Esophagus muscularis mucosa (tissue), 3 donors: Measurements from ENCODE around the gene PLXNA4.

Experiments
- POLR2A ChIP-seq: fragments of 450-650 bp; IDR thresholded peaks from one replicate; pipeline ENCODE4 v1.6.1; 2017; ENCODE audit warnings: antibody characterized with exemption, moderate library complexity, mild to moderate bottlenecking, low read depth
- TF ChIP-seq, protein P1 (sequence below), 3 experiments: fragments of 200-600 bp in 2 of 3; fragments of 450-650 bp in 1 of 3; sonication (generic) in 2 of 3; IDR thresholded peaks; one replicate each; pipeline ENCODE4 v1.5.1; 2017 to 2019; ENCODE audit warnings: antibody characterized with exemption in 3 of 3, mild to moderate bottlenecking in 2 of 3, moderate library complexity in 1 of 3

DNA sequence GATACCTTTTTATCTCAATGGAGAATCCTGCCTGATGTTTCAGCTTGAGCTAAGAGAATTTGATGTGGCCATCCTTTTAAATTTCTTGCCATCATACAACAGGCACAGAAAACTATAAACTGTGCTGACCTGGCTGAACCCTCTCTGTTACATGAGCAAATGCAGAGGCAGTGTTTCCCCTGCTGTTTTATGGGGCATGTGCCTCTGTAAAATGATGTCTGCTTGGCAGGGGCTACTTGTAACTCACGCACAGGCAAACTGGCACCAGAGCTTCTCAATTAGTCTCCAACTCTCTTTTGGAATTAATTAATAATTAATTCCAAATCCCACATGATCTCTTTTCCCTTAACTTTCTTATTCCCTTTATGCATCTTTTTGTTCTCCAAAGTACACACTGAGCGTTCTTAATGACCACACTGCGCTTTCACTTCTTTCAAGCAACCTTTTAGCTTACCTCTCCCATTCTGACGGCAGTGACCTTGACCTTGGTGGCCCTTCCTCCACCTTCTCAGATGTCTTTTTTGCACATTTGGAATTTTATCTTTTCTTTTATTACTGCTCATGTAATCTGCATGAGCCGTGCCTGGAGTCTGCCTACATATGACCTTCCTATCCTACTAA lies 334.0 kb downstream of the PLXNA4 start:
- TF ChIP-seq, protein P1, sequence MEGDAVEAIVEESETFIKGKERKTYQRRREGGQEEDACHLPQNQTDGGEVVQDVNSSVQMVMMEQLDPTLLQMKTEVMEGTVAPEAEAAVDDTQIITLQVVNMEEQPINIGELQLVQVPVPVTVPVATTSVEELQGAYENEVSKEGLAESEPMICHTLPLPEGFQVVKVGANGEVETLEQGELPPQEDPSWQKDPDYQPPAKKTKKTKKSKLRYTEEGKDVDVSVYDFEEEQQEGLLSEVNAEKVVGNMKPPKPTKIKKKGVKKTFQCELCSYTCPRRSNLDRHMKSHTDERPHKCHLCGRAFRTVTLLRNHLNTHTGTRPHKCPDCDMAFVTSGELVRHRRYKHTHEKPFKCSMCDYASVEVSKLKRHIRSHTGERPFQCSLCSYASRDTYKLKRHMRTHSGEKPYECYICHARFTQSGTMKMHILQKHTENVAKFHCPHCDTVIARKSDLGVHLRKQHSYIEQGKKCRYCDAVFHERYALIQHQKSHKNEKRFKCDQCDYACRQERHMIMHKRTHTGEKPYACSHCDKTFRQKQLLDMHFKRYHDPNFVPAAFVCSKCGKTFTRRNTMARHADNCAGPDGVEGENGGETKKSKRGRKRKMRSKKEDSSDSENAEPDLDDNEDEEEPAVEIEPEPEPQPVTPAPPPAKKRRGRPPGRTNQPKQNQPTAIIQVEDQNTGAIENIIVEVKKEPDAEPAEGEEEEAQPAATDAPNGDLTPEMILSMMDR (IDR thresholded peaks at IDR 0.05): no peak
- no peak for TF ChIP-seq POLR2A
